ENCODE data around the gene PEAK1. TPM values are rescaled to one million over a fixed set of nuclear protein-coding genes. Genes with fewer than 3 reads are reported as not detected.

PEAK1 gene
- total RNA-seq, 1 experiment from 2014 or later: 18.4 TPM

DNA sequence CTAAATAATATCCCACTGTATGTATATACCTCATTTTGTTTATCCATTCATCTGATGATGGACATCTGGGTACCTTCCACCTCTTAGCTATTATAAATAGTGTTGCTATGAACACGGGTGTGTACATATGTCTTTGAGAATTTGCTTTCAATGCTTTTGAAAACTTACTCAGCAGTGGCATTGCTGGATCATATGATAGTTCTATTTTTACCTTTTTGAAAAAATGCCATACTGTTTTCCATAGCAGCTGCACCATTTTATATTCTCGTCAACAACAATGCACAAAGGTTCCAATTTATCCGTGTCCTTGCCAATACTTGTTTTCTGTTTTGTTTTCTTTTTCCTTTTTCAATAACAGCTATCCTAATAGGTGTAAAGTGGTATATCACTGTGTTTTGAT is 77.1 kb downstream of the PEAK1 start:
- peaks cover 14% of the 10 kb centered on the region for H3K4me1 ChIP-seq
- peaks cover 10% of the 10 kb centered on the region for H3K9me3 Mint-ChIP-seq (ENCODE audit: unreplicated experiment)
- no peaks in the 10 kb centered on the region for H3K36me3 Mint-ChIP-seq (ENCODE audit: insufficient read depth, unreplicated experiment)
- H3K27ac Mint-ChIP-seq (ENCODE audit: unreplicated experiment): no peak overlapping the region
- H3K27me3 ChIP-seq (replicated peaks; ENCODE audit: control insufficient read depth, insufficient read depth, low read length): no peaks in the 10 kb centered on the region
- TF ChIP-seq, protein P1, sequence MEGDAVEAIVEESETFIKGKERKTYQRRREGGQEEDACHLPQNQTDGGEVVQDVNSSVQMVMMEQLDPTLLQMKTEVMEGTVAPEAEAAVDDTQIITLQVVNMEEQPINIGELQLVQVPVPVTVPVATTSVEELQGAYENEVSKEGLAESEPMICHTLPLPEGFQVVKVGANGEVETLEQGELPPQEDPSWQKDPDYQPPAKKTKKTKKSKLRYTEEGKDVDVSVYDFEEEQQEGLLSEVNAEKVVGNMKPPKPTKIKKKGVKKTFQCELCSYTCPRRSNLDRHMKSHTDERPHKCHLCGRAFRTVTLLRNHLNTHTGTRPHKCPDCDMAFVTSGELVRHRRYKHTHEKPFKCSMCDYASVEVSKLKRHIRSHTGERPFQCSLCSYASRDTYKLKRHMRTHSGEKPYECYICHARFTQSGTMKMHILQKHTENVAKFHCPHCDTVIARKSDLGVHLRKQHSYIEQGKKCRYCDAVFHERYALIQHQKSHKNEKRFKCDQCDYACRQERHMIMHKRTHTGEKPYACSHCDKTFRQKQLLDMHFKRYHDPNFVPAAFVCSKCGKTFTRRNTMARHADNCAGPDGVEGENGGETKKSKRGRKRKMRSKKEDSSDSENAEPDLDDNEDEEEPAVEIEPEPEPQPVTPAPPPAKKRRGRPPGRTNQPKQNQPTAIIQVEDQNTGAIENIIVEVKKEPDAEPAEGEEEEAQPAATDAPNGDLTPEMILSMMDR (IDR thresholded peaks at IDR 0.05; ENCODE audit: insufficient read depth in 1 of 2, low read depth in 1 of 2, low read length in 1 of 2, severe bottlenecking in 1 of 2, unreplicated experiment in 1 of 2): no peak
- ChIA-PET POLR2A (no interaction called here), CTCF (interaction anchor here (0.7 kb wide), 1 partner anchor 237 kb away, joined by 3 read pairs; no protein-coding TSS in a partner anchor)
- H3K4me1 Mint-ChIP-seq (ENCODE audit: low read depth, unreplicated experiment): peaks cover 9% of the 10 kb centered on the region
- intact Hi-C loops (cut with micrococcal nuclease; ENCODE audit: unreplicated experiment): no loop called here
- DNase-seq: no peak
- H3K4me3 Mint-ChIP-seq (ENCODE audit: unreplicated experiment): no peak overlapping the region
- BruUV-seq (replicated peaks): no TSS peak
- no peaks in the 10 kb centered on the region for H3K27me3 Mint-ChIP-seq (ENCODE audit: insufficient read depth, unreplicated experiment)
- H3K36me3 ChIP-seq (ENCODE audit: control insufficient read depth, insufficient read depth, low read length): no peaks in the 10 kb centered on the region
- no peaks in the 10 kb centered on the region for H3K9me3 ChIP-seq
- H3K4me3 ChIP-seq (ENCODE audit: low read depth, low read length): no peak overlapping the region

DNA sequence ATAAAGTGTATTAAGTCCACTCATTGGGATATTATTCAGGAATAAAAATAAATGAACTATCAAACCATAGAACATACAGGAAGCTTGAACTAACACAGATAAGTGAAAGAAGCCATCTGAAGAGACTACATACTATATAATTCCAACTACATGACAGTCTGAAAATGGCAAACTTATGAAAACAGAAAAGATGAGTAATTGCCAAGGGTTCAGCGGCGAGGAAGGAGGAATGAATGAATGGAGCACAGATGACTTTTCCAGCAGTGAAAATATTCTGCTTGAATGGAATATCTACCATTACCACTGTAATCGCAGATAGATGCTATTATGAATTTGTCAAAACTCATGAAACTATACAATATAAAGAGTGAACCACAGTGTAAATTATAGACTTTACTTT is 79.7 kb downstream of the PEAK1 start:
- no peak for DNase-seq
- Mint-ChIP-seq H3K4me1 (ENCODE audit: low read depth, unreplicated experiment) (no peaks in the 10 kb centered on the region), H3K36me3 (ENCODE audit: insufficient read depth, unreplicated experiment) (no peaks in the 10 kb centered on the region), H3K27me3 (ENCODE audit: insufficient read depth, unreplicated experiment) (no peaks in the 10 kb centered on the region), H3K27ac (ENCODE audit: unreplicated experiment) (no peak overlapping the region), H3K4me3 (ENCODE audit: unreplicated experiment) (no peak overlapping the region), H3K9me3 (ENCODE audit: unreplicated experiment) (peaks cover 10% of the 10 kb centered on the region)
- POLR2A ChIA-PET: no interaction called here
- BruUV-seq (replicated peaks): no TSS peak
- Histone ChIP-seq H3K4me1 (no peaks in the 10 kb centered on the region), H3K9me3 (no peaks in the 10 kb centered on the region), H3K36me3 (ENCODE audit: control insufficient read depth, insufficient read depth, low read length) (no peaks in the 10 kb centered on the region), H3K27me3 (replicated peaks; ENCODE audit: control insufficient read depth, insufficient read depth, low read length) (no peaks in the 10 kb centered on the region), H3K4me3 (ENCODE audit: low read depth, low read length) (no peak overlapping the region)
- intact Hi-C loops (cut with micrococcal nuclease; ENCODE audit: unreplicated experiment): no loop called here
- CTCF ChIA-PET: no interaction called here
- TF ChIP-seq, protein P1 (IDR thresholded peaks at IDR 0.05; ENCODE audit: insufficient read depth in 1 of 2, low read depth in 1 of 2, low read length in 1 of 2, severe bottlenecking in 1 of 2, unreplicated experiment in 1 of 2): no peak

DNA sequence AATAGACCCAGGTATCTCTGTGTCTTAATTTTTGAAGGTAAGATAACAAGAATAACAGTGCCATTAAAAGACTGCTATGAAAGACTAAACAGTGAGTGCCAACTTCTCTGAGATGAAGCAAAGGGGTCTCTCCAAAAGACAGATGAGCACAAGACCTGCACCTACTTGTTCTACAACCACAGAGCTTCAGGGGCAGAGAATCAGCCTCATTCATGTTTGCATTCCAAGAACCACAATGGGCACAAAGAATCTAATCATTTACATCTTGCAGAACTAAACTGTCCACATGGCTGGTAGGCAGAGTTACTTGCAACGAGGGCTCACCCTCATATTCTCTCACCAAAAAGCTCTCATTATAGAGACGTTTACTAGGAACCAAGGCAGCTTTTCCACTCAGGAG is 83.9 kb downstream of the PEAK1 start:
- no peaks in the 10 kb centered on the region for H3K27me3 Mint-ChIP-seq (ENCODE audit: insufficient read depth, unreplicated experiment)
- ChIA-PET CTCF (no interaction called here), POLR2A (no interaction called here)
- BruUV-seq (replicated peaks): no TSS peak
- H3K4me1 Mint-ChIP-seq (ENCODE audit: low read depth, unreplicated experiment): no peaks in the 10 kb centered on the region
- intact Hi-C loops (cut with micrococcal nuclease; ENCODE audit: unreplicated experiment): no loop called here
- H3K27ac Mint-ChIP-seq (ENCODE audit: unreplicated experiment): no peak overlapping the region
- TF ChIP-seq, protein P1 (IDR thresholded peaks at IDR 0.05; ENCODE audit: insufficient read depth in 1 of 2, low read depth in 1 of 2, low read length in 1 of 2, severe bottlenecking in 1 of 2, unreplicated experiment in 1 of 2): no peak
- Histone ChIP-seq H3K4me3 (ENCODE audit: low read depth, low read length) (no peak overlapping the region), H3K27me3 (replicated peaks; ENCODE audit: control insufficient read depth, insufficient read depth, low read length) (no peaks in the 10 kb centered on the region), H3K4me1 (no peaks in the 10 kb centered on the region), H3K9me3 (no peaks in the 10 kb centered on the region), H3K36me3 (ENCODE audit: control insufficient read depth, insufficient read depth, low read length) (no peaks in the 10 kb centered on the region)
- DNase-seq: no peak
- H3K4me3 Mint-ChIP-seq (ENCODE audit: unreplicated experiment): no peak overlapping the region
- H3K9me3 Mint-ChIP-seq (ENCODE audit: unreplicated experiment): no peaks in the 10 kb centered on the region
- H3K36me3 Mint-ChIP-seq (ENCODE audit: insufficient read depth, unreplicated experiment): peaks cover 6% of the 10 kb centered on the region
